ENCODE data around the gene SDC4.

SDC4 gene

GRCh38 chr20:45337367-45338120 lies 10.7 kb downstream of the SDC4 start:
- TF ChIP-seq CTCF (IDR thresholded peaks at IDR 0.05; ENCODE audit: control extremely low read depth, extremely low read depth, low read depth, missing control alignments): no peak
- ChIA-PET POLR2A (no interaction called here), CTCF (interaction anchor here (0.8 to 2.0 kb wide), 5 partner anchors 9 to 99 kb away, joined by 3 to 6 read pairs (median 4); no protein-coding TSS in a partner anchor)
- DNase-seq (ENCODE audit: extremely low spot score): no peak

- CTCF ChIA-PET: interaction anchor here (0.8 to 2.0 kb wide), 7 partner anchors 10 to 100 kb away, joined by 3 to 6 read pairs (median 4); no protein-coding TSS in a partner anchor
- DNase-seq (ENCODE audit: extremely low spot score): no peak
- POLR2A ChIA-PET: no interaction called here
- no peak for TF ChIP-seq CTCF (IDR thresholded peaks at IDR 0.05; ENCODE audit: control extremely low read depth, extremely low read depth, low read depth, missing control alignments)
Observed at GRCh38 chr20:45336530-45337366, 11.5 kb downstream of the SDC4 start.

DNA sequence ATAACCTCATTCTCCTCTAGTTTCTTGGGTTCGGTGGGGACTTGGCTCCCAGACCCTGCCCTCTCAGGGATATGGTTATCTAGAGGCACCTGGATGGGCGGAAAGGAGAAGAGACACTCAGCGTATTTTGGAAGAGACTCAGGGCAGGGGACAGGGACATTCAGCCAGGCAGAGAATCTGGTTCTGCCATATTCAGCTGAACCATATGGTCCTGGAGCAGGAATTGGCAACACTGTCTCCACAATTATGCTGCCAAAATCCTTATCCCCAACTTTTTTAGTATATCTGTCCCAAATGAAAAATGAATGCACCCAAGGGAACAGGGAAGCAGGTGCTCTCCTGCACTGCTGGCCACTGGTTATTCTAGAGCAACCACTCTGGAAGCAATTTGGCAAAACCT lies 17.7 kb downstream of the SDC4 start:
- DNase-seq (ENCODE audit: extremely low spot score): no peak
- no peak for TF ChIP-seq CTCF (IDR thresholded peaks at IDR 0.05; ENCODE audit: control extremely low read depth, extremely low read depth, low read depth, missing control alignments)
- ChIA-PET CTCF (no interaction called here), POLR2A (no interaction called here)

DNA sequence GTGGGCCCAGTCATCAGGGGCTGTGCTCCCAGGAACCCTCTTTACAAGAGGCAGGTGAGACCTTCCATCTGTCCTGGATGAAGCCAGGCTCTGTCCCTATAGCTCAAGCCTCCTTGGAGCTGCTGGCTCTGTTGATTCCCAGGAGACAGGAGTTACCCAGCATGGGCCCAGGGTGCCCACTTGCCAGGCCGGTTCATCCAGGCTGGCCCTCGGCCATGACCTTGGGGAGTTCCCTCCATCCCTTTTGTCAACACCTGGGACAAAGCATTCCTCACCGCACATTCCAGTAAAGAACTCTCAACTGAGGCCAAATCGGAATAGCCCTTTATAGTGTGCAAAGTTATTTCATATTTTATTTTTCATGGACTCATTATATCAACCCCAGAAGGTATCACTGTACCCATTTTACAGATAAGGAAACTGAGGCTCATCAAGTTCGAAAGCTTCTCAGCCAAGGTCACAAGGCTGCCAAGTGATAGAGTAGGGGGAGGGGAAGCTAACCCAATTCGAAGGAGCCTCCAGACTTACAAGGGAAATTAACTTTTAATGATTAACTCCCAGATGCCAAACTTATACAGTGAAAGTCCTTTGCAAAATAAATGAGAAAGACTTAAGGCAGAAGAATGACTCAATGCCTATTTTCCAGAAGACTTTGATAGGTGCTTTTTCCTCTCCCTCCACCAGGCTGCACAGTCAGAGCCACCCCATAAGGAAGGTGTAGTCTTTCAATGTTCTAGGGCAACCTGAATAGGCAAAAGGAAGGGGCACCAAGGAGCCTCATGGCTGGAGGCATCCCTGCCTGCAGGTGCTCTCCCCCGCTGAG lies 18.5 kb downstream of the SDC4 start:
- POLR2A ChIA-PET: no interaction called here
- CTCF ChIA-PET: interaction anchor here (1.1 to 1.4 kb wide), 2 partner anchors 11 to 441 kb away, joined by 3 read pairs; no protein-coding TSS in a partner anchor
- DNase-seq (ENCODE audit: extremely low spot score): no peak
- no peak for TF ChIP-seq CTCF (IDR thresholded peaks at IDR 0.05; ENCODE audit: control extremely low read depth, extremely low read depth, low read depth, missing control alignments)

DNA sequence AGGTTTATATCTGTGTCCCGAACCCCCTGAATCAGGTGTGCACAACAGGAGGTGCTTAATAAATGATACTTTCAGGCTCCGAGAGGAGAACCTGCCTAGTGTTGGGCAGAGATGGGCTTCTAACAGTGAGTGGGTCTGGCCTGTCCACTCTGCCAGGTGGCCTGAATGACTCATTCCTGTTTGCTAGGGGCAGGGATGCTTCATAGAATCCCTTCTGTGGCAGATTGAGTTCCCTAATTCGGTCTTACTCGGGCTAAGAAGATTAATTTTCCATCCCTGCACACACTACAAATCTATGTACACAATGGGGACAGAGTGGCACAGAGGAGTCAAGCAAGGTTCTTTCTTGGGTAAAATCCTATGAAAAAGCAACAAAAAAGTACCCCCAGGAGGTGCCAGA lies 19.8 kb downstream of the SDC4 start:
- POLR2A ChIA-PET: no interaction called here
- TF ChIP-seq CTCF (IDR thresholded peaks at IDR 0.05; ENCODE audit: control extremely low read depth, extremely low read depth, low read depth, missing control alignments): no peak
- CTCF ChIA-PET: interaction anchor here (1.1 kb wide), 1 partner anchor 9 kb away, joined by 3 read pairs; no protein-coding TSS in a partner anchor
- DNase-seq (ENCODE audit: extremely low spot score): no peak

DNA sequence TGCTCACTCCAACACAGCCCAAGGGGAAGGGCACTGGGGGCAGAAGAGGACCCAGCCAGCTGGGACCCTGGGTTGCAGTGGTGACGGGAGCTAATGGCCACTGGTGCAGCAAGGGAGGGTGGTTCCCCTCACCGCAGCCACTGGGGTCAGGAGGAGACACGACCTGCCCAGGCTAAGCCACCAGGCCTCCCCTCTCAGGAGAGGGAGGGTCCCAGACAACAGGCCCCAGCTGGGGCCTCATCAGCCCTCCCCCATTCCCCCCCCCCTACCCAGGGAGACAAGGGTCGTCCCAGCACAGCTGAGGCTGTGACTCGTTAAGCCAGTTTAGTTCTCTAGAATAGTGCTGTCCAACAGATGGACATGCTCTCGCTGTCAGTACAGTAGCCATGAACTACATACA lies 22.9 kb downstream of the SDC4 start:
- TF ChIP-seq CTCF (IDR thresholded peaks at IDR 0.05; ENCODE audit: control extremely low read depth, extremely low read depth, low read depth, missing control alignments): no peak
- ChIA-PET POLR2A (no interaction called here), CTCF (interaction anchor here (0.8 to 8.1 kb wide), 3 partner anchors 34 to 446 kb away, joined by 3 to 71 read pairs (median 8); no protein-coding TSS in a partner anchor)
- no peak for DNase-seq (ENCODE audit: extremely low spot score)

All from GM10248 (cell line).